SK-N-SH (cell line): Measurements from ENCODE around the gene RAPGEF2.

Experiments
- CTCF ChIP-seq: fragments of 200-600 bp; sonication (generic); IDR thresholded peaks from 2 replicates; pipeline ENCODE4 v1.6.1; 2017; ENCODE audit warnings: antibody characterized with exemption, mild to moderate bottlenecking, moderate library complexity
- FOXM1 ChIP-seq: IDR thresholded peaks from 2 replicates; pipeline ENCODE4 v1.4.0; 2012; ENCODE audit warnings: low read depth, mild to moderate bottlenecking
- MXI1 ChIP-seq: IDR thresholded peaks from 2 replicates; pipeline ENCODE4 v1.6.1; 2012; ENCODE audit warnings: mild to moderate bottlenecking, low read depth, low read length, improper control_type of control experiment
- POLR2AphosphoS5 ChIP-seq: IDR thresholded peaks from 2 replicates; pipeline ENCODE4 v1.6.1; 2012; ENCODE audit warnings: low read depth, low read length
- RCOR1 ChIP-seq: fragments of 150-350 bp; IDR thresholded peaks from 2 replicates; pipeline ENCODE4 v1.6.1; 2017; ENCODE audit warnings: antibody characterized with exemption, low read length
- SIN3A ChIP-seq: IDR thresholded peaks from 2 replicates; pipeline ENCODE4 v1.6.1; 2012; ENCODE audit warnings: low read depth, mild to moderate bottlenecking, low read length, moderate library complexity, borderline replicate concordance
- TCF12 ChIP-seq: IDR thresholded peaks from 2 replicates; pipeline ENCODE4 v1.4.0; 2012
- ZBTB33 ChIP-seq: IDR thresholded peaks from 2 replicates; pipeline ENCODE4 v1.4.0; 2012; ENCODE audit warnings: low read depth, borderline replicate concordance

GRCh38 chr4:159401226-159401712 is 298.4 kb downstream of the RAPGEF2 start:
- TF ChIP-seq ZBTB33 (no peak), RCOR1 (no peak), CTCF (no peak), POLR2AphosphoS5 (no peak), TCF12 (no peak), SIN3A (no peak), MXI1 (no peak), FOXM1 (no peak)
